ENCODE measurements around the gene LAMC2.
A peak's percentile ranks its signal among the peaks of the same experiment; 100 is the strongest.

LAMC2 gene

DNA sequence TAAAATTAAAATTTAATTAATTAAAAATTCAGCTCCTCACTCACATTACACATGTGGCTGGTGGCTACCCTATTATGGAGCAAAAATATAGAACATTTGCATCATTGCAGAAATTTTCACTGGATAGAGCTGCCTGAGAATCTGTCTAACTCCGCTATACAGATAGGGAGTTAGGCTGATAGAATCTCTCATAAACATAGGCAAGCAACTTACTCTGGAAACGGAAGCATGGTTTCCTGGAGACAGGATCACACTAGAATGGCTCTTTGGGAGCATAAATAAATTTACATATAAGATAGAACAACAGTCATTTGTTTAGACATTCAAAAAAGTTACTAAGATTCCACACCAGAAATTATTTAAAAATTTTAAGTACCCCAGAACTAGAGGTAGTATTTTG is 12.2 kb upstream of the LAMC2 start:
- DNase-seq = no peak

- no peak for DNase-seq
These were observed 10.4 kb upstream of the LAMC2 start for GRCh38 chr1:183175631-183176030.

DNA sequence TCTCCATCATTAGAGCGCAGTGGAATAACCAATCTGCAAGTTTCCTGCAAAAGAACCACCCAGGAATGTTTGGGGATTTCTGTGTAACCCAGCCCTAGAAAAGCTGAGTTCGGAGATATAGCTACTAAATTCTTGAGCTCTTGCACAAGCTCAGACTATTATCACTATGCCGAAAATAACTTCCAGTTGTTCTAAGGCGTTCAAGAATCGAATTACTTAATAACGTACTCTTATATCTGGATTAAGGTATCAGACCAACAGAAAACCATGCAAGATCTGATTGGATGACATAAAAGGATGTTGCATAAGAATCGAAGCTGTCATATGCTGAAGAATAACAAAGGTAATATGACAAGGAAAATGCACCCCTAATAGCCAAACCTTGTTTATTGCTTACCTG is 7.5 kb upstream of the LAMC2 start:
- no peak for DNase-seq

- no peak for DNase-seq
These were observed 7.0 kb upstream of the LAMC2 start for GRCh38 chr1:183179033-183179432.

- no peak for DNase-seq
These were observed 5.8 kb upstream of the LAMC2 start for GRCh38 chr1:183180218-183180617.

- DNase-seq = peak; percentile 57
These were observed 5.4 kb upstream of the LAMC2 start for GRCh38 chr1:183180634-183181056.

DNA sequence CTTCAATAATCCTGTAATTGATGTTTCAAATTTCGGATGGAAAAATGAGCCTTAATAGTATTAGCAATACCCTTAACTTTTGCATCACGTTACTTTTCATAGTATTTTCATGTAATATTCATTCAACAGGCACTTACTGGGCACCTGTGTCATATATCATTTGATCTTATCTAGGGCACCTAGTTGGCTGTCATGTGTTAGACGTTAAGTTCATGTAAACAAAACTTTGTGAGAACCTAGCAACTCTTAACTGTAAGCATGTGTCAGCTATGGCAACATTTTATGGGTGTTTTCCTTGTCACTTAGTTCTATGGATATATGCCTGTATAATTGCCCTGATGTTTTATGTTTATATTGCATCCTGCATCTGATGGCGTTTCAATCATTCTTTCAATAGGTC is 777 bp downstream of the LAMC2 start:
- DNase-seq = no peak

GRCh38 chr1:183188240-183188639 is 2.2 kb downstream of the LAMC2 start:
- DNase-seq = no peak

DNA sequence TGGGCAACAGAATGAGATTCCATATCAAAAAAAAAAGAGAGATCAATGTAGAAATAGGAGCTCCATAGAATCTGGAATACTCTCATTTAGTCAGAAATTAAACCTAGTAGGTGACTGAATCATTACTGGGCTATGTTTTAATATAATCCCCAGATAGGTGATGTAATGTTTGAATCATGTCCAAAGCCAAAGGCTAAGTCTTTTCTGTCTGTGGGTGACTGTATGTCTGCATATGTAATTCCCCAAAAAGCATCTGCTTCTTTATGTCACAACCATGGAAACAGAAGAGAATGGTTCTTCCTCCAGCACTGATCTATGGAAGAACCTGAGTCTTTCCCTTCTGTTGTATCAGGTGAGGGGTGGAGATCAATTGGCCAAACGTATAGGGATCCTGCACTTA is 5.8 kb downstream of the LAMC2 start:
- DNase-seq = no peak

DNA sequence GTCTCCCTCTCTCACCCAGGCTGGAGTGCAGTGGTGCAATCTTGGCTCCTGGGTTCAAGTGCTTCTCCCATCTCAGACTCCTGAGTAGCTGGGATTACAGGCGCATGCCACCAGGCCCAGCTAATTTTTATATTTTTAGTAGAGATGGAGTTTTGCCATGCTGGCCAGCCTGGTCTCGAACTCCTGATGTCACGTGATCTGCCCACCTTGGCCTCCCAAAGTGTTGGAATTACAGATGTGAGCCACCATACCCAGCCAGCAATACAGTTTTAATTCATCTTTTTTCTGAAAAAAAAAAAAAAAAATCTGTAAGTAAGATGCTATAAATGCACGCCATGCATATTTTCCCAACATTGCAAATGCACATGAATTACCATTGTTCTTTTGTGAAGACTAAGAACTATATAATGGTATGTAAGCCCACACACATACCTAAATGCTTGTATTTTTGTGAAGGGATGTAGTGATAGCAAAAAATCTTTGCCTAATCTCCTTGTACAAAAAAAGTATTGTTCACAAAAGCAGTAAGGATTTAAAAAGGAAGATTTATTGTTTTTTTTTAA is 8.0 kb downstream of the LAMC2 start:
- DNase-seq = no peak

- DNase-seq = no peak
These were observed 8.6 kb downstream of the LAMC2 start for GRCh38 chr1:183194527-183195141.

GRCh38 chr1:183195142-183195574 is 9.1 kb downstream of the LAMC2 start:
- no peak for DNase-seq

DNA sequence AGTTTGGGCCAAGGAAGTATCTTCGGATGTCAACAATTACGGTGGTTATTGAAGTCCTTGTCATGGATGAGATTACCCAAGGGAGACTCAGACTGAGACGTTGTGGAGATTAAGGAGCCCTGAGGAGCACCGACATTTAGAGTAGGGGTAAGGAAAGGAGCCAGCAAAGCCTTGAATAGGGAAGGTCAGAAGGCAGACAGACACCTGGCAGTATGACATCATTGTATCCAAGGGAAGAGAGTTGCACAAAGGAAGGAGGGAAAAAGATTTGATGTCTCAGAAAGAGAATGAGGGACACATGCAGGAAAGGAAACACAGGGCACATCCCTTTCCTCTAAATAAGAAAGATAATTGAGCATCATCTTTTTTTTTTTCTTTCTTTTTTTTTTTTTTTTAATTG is 11.7 kb downstream of the LAMC2 start:
- no peak for DNase-seq

DNA sequence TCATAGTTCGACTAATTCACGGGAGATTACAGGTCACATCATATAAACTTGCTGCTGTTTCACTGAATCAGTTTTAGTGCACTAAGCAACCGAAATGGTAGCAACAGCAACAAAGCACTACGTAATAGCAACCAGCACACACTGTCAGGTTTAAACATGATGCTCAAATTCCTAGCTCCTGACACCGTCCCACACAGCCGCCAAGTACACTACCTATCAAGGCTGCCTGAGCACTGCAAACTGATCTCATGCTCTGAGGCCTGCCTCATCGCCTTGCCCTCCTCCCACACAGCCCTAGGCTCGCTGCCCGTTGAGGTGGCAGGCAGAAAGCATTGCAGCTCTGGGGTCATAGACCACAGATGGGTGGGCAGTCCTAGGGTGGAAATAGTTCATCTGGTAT is 12.4 kb downstream of the LAMC2 start:
- DNase-seq = peak; percentile 72

DNA sequence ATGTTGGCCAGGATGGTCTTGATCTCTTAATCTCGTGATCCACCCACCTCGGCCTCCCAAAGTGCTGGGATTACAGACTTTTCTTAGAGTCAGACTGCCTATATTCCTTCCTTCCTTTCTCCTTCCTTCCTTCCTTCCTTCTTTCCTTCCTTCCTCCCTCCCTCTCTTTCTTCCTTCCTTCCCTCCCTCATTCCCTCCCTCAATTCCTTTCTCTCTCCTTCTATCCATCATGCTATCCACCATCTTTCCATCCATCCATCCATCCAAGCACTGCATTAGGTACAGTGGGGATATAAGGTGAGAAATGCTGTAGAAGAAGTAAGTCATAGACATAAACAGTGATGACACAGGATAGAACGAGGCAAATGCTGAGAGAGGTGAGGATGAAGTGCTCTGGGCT is 13.2 kb downstream of the LAMC2 start:
- no peak for DNase-seq

DNA sequence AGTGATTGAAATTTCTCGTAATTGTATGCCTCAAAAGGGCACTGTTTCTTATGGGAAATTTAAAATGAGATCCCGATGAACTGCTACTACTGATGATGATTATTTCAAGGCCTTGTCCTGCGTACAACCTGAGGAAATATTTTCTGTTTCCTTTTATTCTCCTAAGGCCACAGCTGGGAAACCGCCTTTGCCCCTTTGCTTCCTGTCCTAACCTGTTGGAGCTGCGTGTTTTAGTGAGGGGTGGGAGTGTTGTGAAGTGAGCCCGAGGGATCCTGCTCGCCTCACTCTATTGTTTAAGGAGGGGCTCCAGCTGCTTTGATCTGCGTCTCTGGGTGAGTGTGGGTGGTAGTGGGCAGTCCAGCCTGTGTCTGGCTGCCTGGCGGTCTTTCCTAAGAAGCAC is 14.4 kb downstream of the LAMC2 start:
- DNase-seq = no peak

DNA sequence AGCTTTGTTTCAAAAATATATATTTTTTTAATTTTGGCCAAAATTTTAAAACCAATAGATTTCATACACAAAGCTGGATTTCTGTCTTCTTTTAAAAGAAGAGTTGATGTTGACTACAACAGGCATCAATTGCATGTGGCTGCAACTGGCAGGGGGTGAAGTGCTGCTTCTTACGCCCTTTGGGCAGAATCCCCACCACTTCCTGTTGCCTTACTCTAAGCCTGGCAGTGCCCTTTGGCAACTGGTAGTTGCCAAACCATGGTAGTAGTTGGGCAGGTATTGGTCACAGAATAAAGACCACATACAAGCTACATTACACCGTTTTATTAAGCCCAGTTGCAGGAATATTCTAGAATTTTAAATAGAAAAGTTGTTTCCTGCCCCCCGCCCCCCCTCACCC is 17.0 kb downstream of the LAMC2 start:
- DNase-seq = no peak

GRCh38 chr1:183205196-183205781 is 19.2 kb downstream of the LAMC2 start:
- no peak for DNase-seq

- DNase-seq = no peak
These were observed 20.6 kb downstream of the LAMC2 start for GRCh38 chr1:183206538-183207122.

- DNase-seq = no peak
These were observed 23.6 kb downstream of the LAMC2 start for GRCh38 chr1:183209533-183210158.

DNA sequence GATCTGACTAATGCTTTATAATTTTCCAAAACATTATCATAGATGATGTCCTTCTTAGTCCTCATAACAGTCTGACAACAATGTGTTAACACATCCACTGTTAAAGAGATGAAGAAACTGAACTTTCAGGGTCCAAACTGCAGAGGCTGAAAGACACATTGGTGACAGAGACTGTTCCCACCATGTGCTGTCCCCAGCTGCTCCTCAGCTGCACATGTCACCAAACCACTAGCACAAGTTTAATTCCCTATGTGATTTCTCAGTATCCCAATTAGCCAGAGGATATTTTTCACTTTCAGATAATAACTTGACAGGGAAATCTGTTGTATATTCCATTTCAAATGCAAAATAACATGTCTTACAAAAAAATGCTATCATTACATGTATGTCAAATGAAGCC is 24.6 kb downstream of the LAMC2 start:
- no peak for DNase-seq

- DNase-seq = no peak
These were observed 26.8 kb downstream of the LAMC2 start for GRCh38 chr1:183212870-183213269.

DNA sequence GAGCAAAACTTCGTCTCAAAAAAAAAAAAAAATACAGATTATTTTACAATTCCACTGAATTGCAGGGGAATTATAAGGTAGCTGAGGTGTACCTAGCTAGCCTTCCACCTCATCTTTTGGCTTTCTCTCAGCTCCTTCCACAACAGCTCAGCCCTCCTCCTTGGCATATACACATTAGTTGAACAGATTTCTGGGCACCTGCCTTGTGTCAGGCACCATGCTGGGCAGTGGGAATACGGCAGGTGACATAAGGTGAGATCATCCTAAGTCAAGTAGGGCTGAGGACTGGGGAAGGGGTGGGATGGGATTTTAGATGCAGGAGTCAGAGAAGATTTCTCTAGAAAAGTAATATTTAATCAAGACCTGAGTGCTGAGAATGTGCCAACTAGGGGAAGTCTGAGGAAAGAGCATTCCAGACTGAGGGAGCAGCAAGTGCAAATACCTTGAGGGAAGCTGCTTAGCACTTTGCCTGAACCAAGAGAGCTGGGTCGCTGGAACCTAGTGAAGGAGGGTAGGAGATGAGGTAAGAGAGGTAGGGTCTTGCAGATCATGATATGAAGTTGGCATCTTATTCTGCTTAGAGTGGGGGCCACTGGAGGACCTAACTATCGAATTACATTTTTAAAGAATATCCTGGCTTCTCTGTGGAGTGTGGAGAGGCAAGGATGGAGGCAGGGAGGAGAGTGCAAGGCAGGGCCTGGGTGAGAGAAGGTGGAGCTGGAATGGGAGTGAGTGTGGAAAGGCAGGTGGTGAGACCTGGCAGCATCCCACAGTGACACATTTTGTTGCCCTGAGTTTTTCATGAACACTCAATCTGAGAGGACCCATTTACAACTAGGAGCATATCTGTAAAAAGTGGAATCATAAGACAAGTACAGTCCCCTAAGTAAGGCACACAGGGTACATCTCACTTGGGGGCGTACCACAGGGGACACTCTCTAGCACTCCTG is 28.2 kb downstream of the LAMC2 start:
- DNase-seq = no peak

Measured in islet precursor cell (in vitro differentiated cells).